Right lobe of liver (tissue), 4 donors: ENCODE data around the gene ATPAF2.

Experiments
- CTCF ChIP-seq, 4 donors: fragments of 200-600 bp in 3 of 4; fragments of 450-650 bp in 1 of 4; IDR thresholded peaks; one replicate each; pipeline versions ENCODE4 v1.5.1 to v1.8.0; 2016 to 2022; ENCODE audit warnings: antibody characterized with exemption in 4 of 4, mild to moderate bottlenecking in 2 of 4
- POLR2A ChIP-seq: fragments of 450-650 bp; IDR thresholded peaks from one replicate; pipeline ENCODE4 v1.6.1; 2017; ENCODE audit warnings: antibody characterized with exemption, mild to moderate bottlenecking
- donor health status: DM: no; HTN: no; CAD: no.
- donor health status: DM: no; HTN: no; CAD: no.
- donor health status: DM: no; HTN: yes; CAD: no.

- no peak for TF ChIP-seq CTCF (IDR thresholded peaks at IDR 0.05)
- TF ChIP-seq POLR2A = no peak
Measured at GRCh38 chr17:18028952-18029540, 9.9 kb downstream of the ATPAF2 start.
